Endothelial cell (in vitro differentiated cells): ENCODE measurements around the gene FAM72C. TPM values are rescaled to one million over a fixed set of nuclear protein-coding genes. Genes with fewer than 3 reads are reported as not detected.
"Not testable (repeated sequence)": the region's sequence is repeated elsewhere in the genome, so short reads cannot be mapped to it uniquely, and the experiment has no call there.

Experiments used
- DNase-seq: peaks from one replicate; pipeline ENCODE4 v3.0.0; 2021; ENCODE audit warnings: low spot score
- H3K27ac Mint-ChIP-seq: one replicate; pipeline ENCODE4 v1.8.0; 2021; ENCODE audit warnings: mixed read lengths, inconsistent platforms; ENCODE audit not compliant: unreplicated experiment
- H3K27me3 Mint-ChIP-seq: one replicate; pipeline ENCODE4 v1.8.0; 2021; ENCODE audit warnings: mild to moderate bottlenecking, moderate library complexity, mixed read lengths, inconsistent platforms; ENCODE audit not compliant: unreplicated experiment
- H3K36me3 Mint-ChIP-seq: one replicate; pipeline ENCODE4 v1.8.0; 2021; ENCODE audit warnings: mild to moderate bottlenecking, low read depth, mixed read lengths, inconsistent platforms; ENCODE audit not compliant: unreplicated experiment
- H3K4me1 Mint-ChIP-seq: one replicate; pipeline ENCODE4 v1.8.0; 2021; ENCODE audit warnings: mild to moderate bottlenecking, mixed read lengths, inconsistent platforms; ENCODE audit not compliant: unreplicated experiment
- H3K4me3 Mint-ChIP-seq: one replicate; pipeline ENCODE4 v1.8.0; 2021; ENCODE audit warnings: mild to moderate bottlenecking, mixed read lengths, inconsistent platforms; ENCODE audit not compliant: unreplicated experiment
- H3K9me3 Mint-ChIP-seq: one replicate; pipeline ENCODE4 v1.8.0; 2021; ENCODE audit warnings: mixed read lengths, inconsistent platforms; ENCODE audit not compliant: unreplicated experiment
- long read RNA-seq: library from polyadenylated mRNA; unstranded; transcript quantifications from one replicate; pipeline ENCODE4 v2.0.0, GENCODE V29; 2020; ENCODE audit not compliant: unreplicated experiment
- total RNA-seq: library from RNA; stranded (reverse); fragmentation: NEBNext Ultra II Directional; extraction: Animal tissue kit (Norgen Biotek cat#: 25700); gene quantifications from one replicate; pipeline ENCODE4 v1.2.1, GENCODE V29; 2021; ENCODE audit not compliant: unreplicated experiment

The FAM72C gene
- 2.5 TPM for total RNA-seq
- long read RNA-seq, partial matches to known transcripts, result 0 of 4 reads
- long read RNA-seq, other reads (novel, unspliced or antisense), result 3 of 4 reads

DNA sequence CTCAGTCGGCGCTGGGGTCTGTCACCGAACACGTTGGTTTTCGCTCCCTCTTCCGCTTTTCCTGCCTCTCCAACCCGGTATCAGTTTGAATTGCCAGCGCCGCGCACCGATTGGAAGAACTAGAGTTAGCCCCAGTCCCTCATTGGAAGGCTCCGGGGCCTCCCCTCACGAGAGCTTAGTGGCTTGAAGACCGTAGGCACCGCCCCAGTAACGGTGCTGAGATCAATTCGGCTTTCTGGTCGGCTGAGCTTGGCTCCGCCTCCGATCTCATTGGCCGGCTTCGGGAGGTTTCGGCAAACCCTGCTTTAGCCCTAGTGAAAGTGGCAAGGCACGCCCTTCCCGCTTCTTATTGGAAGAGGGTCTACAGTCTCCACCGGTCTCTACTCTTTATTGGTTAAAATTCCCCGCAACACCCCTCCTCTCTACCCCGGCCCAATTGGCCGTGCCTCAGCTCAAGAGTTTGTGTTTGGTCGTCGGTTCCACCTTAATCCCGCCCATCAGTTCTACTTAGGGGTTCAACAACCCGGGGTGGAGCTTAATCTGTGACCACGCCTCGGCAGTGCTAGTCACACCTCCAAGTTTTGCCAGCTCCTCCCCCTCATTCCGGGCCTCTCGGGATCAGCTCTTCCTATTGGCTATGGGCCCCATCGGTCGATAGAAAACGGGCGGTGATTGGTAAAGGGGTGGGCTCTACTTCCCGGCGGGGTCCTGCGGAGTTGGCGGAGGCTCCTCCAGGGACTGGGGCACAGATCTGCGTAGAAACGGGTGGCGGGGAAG, at the start of gene FAM72C:
Gene FAM72C, minus strand, starts transcription at position 63 of the 777 bp plus-strand sequence. CDS start 845 bp downstream, outside the sequence.
- H3K4me1 Mint-ChIP-seq, H3K27me3 Mint-ChIP-seq, H3K27ac Mint-ChIP-seq, H3K9me3 Mint-ChIP-seq, H3K36me3 Mint-ChIP-seq, DNase-seq, H3K4me3 Mint-ChIP-seq: not testable (repeated sequence)

DNA sequence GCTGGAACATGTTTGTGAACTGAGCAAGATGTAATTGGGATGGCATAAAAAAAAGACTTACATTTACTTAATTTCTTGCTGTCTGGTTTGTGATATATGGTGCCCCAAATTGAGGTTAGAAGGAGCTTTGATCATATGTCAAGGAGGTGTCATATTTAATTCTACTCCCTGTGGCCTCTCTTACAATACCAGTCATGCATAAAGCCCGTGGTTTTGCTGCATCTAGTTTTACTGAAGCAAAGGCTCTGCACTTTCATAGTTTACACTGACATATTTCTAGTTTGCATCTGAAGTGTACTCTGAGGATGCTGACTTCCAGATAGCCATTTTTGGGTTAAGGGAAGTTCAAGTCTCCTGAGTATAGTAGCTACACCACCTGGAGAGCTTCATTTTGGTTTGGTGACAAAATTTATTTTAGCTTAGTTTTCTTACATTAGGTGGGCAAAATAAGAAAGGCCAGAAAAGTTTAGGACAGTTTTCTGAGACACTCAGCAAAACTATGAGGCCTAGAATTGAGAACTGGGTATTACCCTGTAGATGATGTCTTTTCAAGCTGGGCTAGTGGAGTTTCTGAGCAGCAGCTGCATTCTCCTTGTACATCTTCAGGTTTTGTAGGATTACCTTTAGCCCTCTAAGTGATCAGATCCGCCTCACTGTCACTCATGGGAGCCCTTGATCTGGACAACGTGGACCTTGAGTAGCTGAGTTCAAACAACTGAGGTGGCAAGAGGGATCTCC, 48.4 kb upstream of the FAM72C start:
- H3K27ac Mint-ChIP-seq, DNase-seq, H3K36me3 Mint-ChIP-seq, H3K27me3 Mint-ChIP-seq, H3K4me1 Mint-ChIP-seq, H3K9me3 Mint-ChIP-seq, H3K4me3 Mint-ChIP-seq: not testable (repeated sequence)

DNA sequence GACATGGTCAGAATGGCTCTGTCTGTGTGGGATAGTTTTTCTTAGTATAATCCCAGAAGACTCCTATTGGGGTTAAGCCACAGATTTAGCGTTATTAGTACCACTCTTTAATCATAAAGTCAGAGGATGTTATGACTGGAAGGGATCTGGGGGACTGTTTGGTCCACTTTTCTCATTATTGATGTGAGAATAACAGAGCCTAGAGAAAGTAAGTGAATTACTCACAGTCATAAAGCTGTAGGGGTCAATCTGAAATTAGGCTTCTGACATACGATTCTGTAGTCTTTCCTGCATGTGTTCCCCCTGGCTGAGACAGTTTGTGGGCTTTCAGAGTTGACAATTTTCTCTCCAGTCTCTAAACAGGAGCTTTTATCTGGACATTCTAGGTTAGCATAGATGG, 47.3 kb upstream of the FAM72C start:
- not testable (repeated sequence) for H3K4me3 Mint-ChIP-seq, H3K27ac Mint-ChIP-seq, H3K9me3 Mint-ChIP-seq, H3K36me3 Mint-ChIP-seq, H3K27me3 Mint-ChIP-seq, H3K4me1 Mint-ChIP-seq, DNase-seq

DNA sequence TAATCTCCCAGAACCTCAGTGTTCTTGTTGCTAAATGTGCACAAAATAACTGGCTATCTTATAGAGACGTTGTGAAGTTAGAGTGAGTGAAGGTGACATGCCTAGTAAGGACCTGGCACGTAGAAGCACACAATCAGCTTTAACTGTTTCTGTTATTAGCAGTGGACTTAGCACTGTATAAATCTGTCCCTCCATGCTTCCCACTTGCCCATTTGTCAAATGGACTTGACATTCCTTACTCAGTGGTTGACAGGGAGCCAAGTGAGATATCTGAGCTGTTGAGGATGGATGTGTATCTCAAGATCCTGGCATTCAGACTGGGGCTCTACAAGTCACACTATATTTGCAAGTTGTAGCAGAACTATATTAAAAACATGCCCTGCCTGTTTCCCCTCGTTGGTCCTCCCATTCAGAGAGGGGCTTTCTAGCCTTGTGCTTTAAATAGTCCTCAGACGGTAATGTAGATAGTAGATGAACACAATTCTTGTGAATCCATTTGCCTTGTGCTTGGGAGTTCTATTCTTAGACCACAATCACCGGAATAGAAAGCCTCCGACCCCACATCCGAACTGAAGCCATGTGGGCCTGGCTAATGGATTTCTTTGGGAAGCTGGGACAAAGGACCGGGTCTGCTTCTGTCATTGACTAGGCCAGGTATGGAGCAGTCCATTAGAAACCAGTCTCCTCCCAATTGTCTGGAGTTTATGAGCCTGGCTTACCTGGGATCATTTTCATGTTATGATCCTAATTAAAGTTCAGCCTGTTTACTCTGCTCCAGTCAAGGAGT, 43.6 kb upstream of the FAM72C start:
- DNase-seq, H3K27me3 Mint-ChIP-seq, H3K4me1 Mint-ChIP-seq, H3K9me3 Mint-ChIP-seq, H3K36me3 Mint-ChIP-seq, H3K27ac Mint-ChIP-seq, H3K4me3 Mint-ChIP-seq: not testable (repeated sequence)

DNA sequence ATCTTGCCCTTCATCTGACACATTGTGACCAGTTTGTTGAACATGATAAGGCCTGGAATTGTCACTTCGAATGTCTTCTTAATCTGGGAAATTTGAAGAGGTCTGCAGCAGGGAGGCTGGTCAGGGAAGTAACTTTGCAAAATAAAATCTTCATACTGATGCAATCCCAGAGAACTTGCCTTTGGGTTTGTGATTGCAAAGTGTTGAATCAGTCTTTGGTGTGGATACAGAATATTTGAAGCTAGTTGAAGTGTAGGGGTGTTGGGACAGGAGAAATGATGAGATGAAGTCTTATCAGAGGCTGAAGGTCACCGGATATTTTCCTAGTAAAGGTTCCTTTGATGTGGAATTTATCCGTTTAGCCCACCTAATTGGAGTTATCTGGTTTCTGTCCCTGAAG, 42.7 kb upstream of the FAM72C start:
- H3K4me1 Mint-ChIP-seq, H3K36me3 Mint-ChIP-seq, H3K27me3 Mint-ChIP-seq, H3K4me3 Mint-ChIP-seq, DNase-seq, H3K9me3 Mint-ChIP-seq, H3K27ac Mint-ChIP-seq: not testable (repeated sequence)

DNA sequence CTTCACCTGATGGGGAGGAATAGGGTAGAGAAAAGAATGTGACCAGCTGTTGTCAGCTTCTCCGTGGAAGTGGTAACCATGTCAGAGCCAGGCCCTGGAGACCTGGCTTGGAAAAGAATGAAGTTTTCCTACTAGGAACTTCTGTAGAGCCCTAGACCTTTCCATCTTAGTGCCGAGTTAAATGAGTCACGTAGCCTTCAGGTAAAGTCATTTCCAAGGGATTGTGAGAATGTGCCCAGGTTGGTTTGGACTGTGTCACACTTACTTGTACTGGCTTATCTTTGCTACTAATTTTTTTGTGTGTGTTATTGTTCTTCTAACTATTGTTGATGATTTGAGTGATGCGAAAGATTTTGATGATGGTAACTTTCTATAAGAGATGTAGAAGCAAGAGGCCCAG, 42.3 kb upstream of the FAM72C start:
- not testable (repeated sequence) for DNase-seq, H3K27me3 Mint-ChIP-seq, H3K36me3 Mint-ChIP-seq, H3K9me3 Mint-ChIP-seq, H3K27ac Mint-ChIP-seq, H3K4me3 Mint-ChIP-seq, H3K4me1 Mint-ChIP-seq

DNA sequence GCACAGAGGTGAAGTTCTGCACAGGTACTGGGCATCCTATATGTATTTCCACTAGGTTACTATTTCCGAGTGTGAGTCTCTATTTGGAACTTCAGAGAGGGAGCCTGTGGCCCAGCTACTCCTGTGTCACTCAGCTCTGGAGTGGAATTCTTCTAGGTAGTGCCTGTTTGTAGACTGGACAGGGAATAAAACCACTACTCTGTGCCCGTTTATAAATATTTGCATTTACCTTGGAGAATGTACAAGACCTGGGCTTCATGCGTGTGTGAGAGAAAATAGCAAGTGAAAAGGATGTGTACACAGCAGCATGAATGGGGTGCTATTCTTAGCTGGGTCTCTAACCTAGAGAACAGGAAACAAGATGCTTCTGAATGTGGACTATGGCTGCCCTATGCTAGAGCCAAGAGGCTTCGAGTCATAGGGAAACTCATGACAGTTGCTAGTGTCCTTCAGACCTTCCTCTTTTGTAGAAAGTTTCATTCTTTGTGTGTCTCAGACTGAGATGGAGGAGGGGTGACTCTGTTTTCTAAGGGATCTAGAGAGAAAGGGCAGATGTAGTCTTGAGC, 40.5 kb upstream of the FAM72C start:
- not testable (repeated sequence) for H3K36me3 Mint-ChIP-seq, H3K4me1 Mint-ChIP-seq, H3K27me3 Mint-ChIP-seq, DNase-seq, H3K9me3 Mint-ChIP-seq, H3K27ac Mint-ChIP-seq, H3K4me3 Mint-ChIP-seq

DNA sequence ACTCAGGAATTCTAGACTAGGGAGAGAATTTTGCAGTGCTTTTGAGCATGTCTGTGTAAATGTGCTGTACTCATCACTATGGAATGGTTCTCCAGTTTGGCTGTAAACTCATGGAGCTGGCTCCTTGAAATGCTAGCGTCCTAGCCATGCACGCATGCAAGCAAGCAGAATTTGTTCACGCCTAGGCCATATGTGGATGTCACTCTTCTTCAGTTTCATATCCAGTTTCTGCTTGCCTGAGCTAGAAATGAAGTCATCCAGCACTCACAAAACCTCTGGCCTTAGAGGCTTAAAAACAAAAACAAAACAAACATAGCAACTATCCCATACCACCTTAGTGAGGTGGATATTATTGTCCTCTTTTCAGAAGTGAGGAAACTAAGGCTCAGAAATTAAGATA, 37.6 kb upstream of the FAM72C start:
- not testable (repeated sequence) for H3K27me3 Mint-ChIP-seq, H3K36me3 Mint-ChIP-seq, H3K4me3 Mint-ChIP-seq, H3K9me3 Mint-ChIP-seq, H3K27ac Mint-ChIP-seq, DNase-seq, H3K4me1 Mint-ChIP-seq

DNA sequence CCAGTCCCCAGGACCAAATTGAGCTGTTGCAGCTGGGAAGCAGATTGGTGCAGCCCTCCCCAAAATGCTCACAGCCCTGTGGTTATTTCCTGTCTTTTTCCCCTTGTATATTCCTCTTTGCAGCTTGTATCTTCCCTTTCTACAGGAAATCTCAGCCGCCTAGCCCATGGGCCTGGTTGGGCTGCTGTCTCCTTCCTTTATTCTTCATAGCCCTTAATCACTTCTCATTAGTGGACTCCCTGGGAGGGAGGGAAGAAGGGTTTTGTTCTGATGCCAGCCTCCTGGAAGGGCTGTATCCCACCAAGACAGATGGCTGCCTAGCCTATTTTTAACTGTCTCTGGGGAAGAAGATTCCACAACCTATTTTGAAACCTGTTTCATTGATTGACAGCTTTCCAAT, 32.5 kb upstream of the FAM72C start:
- not testable (repeated sequence) for H3K4me1 Mint-ChIP-seq, H3K36me3 Mint-ChIP-seq, DNase-seq, H3K4me3 Mint-ChIP-seq, H3K27me3 Mint-ChIP-seq, H3K9me3 Mint-ChIP-seq, H3K27ac Mint-ChIP-seq

DNA sequence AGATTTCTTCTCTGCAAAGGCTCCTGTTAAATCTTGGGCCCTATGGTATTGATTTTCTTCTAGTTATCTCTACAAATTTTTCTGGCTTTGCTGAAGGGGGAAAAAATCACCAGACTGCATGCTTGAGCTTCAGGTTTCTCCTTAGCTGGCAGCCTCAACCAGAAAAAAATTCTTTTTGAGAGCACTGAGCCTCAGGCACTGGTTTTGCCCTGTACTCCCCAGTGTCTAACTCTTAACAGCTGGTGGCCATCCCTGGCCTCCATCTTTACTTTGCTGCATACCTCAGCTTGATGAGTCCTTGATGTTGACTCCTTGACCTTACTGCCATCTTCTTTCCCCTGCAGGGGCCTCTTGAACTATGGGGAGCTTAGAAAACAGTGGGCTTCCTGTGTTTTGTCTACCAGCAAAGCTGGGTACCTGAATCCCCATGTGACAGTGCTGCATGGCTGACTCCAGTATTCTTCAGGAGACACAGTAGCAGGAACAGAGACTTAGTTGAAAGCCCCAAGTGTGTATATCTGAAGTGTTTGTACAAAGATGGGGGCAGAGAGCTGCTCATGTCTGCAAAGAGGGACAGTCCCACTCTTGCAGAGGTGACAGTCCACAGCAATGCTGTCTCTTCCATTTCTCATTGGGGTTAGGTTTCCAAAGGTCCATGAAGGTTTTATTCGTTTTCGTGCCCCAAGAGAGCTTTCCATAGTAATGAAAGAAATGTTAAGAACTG, 31.7 kb upstream of the FAM72C start:
- not testable (repeated sequence) for H3K27me3 Mint-ChIP-seq, H3K9me3 Mint-ChIP-seq, H3K4me1 Mint-ChIP-seq, DNase-seq, H3K36me3 Mint-ChIP-seq, H3K4me3 Mint-ChIP-seq, H3K27ac Mint-ChIP-seq
